Inflammatory macrophage treated with lipopolysaccharide for 1 hour (primary cell): ENCODE results near the gene SLC2A4.
"Not testable (repeated sequence)": the region's sequence is repeated elsewhere in the genome, so short reads cannot be mapped to it uniquely, and the experiment has no call there.

ENCODE experiments used
- DNase-seq, 2 donors: peaks; one replicate each; pipeline ENCODE4 v3.0.0-alpha.2; 2020 to 2022

Gene SLC2A4

DNA sequence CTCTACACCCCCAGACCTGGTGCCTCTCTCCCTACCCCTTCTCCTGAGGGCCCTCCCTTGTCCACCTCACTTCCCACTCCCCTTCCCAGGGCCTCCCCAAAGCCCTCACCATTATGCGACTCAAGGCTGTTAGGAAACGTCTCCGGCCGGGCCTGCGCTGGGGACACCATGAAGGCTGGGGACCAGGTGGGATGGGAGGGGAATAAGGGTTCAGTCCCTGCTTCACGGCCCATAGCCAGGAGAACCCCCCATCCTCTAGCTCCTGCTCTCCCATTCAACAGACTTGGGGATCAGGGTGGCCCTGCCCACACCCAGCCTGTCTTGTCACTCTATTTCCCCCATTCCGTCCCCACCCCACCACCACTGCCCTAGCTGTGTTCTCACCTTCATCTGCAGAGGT lies 45.5 kb downstream of the SLC2A4 start:
- no peak for DNase-seq

DNA sequence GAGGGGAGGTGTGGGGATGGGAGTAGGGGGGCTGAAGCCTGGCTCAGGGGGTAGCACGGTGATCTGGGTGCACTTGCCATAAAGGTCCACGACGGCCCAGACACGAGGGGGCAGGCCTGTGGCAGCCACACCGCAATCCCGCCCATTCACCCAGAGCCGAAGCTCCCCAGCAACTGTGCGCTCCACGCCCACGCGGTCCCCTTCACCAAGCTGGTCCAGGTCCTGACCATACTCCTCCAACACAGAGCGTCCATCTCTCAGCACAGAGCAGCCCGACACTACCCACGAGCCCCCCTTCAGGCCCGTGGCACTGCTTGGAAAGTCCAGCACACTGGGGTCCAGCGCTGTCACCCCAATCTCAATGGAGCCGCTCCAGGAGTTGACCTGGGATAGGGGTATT lies 46.0 kb downstream of the SLC2A4 start:
- DNase-seq, result no peak

DNA sequence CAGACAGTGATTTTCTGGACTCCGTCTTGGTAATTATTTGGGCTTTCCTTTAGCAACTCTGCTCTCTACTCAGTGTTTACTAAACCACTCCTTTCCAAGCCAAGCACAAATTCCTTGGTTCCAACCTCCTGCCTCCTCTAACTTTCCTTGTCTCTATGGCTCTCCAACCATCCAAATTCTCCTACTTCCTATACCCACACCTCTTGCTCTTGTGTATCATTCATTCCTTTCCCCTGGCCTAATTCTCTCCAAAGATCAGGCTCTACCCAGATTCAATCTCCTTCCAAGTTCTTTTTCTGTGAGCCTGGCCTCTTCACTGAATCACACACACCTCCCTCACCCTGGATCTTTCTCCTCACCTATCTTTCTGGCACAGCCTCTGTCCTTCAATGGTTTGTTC lies 46.5 kb downstream of the SLC2A4 start:
- DNase-seq, result no peak

DNA sequence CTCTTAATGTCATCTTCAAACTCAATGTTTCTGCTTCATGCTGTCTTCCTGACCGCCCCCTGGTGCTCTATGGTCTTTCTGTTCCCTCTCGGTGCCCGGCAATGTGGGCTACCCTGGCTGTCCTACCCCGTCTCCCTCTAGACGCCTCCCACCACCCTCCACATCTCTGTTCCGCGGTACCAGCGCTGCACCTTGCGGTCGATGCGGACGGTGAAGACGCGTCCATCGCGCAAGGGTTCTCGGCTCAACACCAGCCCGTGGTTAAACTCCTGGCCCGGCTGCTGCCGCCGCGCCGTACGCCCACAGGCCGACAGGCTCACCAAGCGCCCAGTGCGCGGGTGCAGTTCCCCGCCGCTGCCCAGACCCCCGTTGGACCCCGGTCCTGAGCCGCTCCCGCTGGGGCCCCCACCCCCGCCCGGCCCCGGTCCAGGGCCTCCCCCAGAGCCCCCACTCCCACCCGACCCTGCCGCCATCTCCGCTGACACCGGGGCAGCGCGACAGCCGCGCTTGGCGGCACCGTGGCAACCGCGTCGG lies 47.4 kb downstream of the SLC2A4 start, which contains the start of gene NEURL4:
Gene NEURL4 (minus strand): TSS at position 496 of the 534 bp plus-strand sequence. CDS start 23 bp downstream, at position 473.
- peak in 1 of 2 donors; percentile 9 for DNase-seq

DNA sequence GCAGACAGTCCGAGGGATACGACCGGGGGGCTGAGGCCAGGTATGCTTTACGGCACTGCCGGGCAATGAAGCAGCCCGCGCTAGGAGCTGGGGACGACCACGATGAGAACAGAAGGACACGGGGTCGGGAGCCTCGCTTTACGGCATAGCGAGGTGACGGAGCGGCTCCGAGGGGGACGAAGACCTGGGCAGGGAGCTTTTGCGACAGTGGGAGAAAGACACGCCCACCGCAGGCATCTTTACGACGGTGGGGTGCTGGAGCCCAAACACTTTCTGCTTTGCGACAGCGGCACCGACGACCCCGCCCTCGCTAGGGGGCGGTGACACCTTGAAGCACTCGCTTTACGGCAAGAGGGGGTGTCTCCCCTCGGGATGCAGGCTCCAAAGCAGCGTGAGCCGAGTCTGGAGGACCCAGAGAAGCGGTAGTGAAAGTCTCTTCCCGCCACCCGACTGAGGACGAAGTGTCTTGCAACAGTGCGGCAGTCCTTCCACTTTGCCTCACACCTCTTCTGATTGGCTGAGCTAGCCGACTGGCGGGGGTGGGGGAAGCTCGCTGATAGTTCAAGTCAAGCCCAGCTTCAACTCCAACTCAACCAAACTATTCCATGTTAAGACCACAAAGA lies 48.0 kb downstream of the SLC2A4 start:
- peak; percentile 97 to 100 for DNase-seq

DNA sequence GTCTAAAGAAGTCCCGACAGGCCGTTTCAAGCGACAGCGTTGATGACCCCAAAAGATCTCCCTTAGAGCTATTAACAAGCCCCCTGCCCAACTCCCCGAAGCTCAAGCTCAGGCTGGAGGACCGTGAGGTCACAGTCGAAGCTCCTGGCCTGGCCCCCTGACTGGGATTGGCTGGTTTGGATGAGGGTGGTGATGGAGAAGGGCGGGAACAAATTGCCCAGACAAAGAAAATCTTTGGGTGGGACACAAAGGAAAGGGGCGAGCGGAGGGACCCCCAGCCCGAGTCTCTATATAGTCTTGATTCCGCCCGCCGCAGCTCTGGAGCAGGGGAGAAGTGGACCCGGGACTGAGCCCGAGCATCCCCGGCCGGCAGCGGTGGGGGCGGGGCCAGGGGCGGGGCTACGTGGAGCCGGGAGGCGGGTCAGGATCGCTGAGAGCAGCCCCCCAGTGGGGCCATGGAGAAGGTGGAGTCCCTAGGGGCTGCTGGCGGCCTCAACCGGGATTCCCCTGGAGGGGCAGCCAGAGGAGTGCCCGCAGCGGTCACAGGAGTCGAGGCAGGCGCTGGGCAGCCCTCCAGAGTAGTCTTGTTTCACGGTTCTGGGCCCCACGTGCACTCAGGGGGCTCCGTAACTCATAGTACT lies 48.6 kb downstream of the SLC2A4 start:
- DNase-seq, result peak; percentile 74 to 78

DNA sequence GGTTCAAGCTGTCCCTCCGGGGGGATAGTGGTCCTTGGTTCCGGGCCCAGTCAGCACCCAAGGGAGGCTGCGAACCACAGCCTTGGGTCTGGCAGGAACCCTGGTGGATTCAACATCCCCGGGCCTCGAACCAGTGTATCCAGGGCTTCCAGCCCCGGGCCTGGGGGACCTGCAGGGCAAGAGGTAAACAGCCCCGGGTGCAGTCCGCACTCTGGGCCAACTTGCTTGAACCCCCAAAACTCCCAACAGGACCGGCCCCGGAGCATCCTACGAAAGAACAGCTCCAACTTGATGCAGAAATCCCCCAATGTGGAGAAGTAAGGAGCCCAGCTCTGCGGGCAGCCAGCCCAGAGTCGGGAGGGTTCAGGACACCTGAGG lies 49.1 kb downstream of the SLC2A4 start:
- no peak for DNase-seq

DNA sequence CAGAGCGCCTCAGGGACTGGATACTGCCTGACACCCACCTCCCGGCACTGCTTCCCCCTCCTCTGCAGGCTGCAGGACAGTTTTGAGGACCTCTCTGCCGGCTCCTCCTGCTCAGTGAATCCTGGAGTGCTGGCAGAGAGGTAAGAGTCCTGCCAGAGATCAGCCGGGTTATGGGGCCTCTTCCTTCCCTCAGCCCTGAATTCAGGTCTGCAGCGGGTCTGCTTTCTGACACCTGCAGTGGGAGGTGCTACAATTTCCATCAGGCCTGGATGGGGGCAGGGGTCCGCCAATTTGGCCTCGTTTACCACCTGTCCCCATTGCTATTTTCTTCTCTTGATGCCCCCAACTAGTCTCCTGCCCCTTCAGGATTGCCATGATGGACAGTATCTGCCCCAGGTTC lies 50.6 kb downstream of the SLC2A4 start:
- no peak for DNase-seq

DNA sequence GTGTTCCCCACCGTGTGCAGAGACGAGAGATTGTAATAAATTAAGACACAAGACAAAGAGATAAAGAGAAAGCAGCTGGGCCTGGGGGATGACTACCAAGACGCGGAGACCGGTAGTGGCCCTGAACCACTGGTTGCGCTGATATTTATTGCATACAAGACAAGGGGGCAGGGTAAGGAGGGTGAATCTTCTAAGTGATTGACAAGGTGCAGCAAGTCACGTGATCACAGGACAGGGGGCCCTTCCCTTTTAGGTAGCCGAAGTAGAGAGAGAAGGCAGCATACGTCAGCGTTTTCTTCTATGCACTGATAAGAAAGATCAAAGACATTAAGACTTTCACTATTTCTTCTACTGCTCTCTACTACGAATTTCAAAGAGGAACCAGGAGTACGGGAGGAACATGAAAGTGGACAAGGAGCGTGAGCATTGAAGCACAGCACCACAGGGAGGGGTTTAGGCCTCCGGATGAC lies 51.1 kb downstream of the SLC2A4 start:
- not testable (repeated sequence) for DNase-seq

DNA sequence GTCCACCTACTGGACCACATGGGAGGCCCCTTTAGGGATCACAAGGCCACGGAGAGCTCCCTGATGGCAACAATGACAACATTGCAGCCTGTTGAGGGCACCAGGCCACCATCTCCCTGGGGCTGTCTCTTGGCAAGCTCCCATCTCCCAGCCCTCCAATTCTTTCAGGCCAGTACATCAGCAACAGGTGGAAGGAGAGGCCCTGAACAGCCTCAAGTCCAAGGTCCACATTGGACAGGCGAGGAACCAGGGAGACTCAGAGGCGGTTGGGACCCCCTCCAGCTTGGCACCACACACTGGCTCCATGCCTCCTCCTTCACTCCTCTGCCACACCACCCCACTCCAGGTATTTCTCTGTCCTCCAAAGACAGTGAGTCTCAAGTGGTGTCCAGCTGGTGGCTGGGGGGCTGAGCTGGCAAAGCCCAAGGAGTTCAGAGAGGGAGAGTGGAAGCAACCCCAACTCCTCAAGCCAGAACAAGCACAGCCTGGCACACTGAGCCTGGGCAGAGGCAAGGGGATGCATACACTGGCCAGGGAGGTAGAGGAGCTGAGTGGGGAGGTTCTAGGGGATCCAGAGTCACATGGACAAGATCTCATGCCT lies 53.5 kb downstream of the SLC2A4 start:
- DNase-seq, result no peak

DNA sequence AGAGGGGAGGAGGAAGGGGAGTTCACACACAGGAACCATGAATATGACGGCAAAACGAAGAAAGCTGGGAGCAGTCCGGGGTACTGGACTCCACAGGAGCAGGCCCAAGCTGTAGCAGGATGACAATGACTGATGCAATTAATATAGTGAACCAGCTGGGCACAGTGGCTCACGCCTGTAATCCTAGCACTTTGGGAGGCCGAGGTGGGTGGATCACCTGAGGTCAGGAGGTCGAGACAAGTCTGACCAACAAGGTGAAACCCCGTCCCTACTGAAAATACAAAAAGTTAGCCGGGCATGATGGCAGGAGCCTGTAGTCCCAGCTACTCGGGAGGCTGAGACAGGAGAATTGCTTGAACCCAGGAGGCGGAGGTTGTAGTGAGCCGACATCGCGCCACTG lies 54.2 kb downstream of the SLC2A4 start:
- DNase-seq, result not testable (repeated sequence)

DNA sequence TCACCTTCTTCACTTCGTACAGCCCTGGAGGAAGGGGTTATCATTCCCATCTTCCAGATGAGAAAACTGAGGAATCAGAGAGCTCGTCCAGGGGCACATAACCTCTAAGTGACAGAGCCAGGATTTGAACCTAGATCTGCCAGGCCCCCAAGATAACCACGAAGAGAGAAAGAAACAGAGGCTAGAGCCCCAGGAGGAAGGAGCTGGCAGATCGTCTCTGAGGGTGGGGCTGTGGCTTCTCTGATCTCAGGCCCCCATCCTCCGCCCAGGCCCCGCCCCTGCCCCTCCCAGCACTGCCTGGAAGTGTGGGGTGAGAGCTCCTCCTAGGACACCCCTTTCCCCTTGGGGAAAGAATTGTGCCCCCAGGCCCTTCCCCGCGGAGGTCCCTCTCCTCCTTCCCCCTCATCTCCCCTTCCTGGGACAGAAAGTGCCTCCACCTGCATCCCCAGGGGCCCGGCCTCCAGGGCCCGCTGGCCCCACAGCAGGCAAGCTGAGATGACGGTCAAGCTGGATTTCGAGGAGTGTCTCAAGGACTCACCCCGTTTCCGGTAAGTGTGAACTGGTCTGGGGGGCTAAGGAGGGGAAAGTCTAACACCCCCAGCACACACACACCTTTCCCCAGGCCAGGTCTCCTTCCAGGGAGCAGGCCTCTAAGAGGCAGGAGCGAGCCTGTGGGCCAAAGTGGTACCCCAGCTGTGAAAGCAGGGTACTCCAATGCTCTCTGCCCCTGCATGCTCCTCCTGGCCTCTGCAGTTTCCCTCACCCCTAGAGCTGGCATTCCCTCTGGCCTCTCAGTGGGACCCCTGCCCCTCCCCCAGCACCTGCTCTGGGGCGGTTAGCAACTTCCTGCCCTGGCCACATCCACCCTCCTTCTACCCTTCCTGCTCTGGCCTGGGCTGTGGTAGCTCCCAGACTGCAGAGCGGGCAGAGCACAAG lies 55.0 kb downstream of the SLC2A4 start, which contains the start of gene ACAP1:
Gene ACAP1 (plus strand): TSS at position 290 of the 936 bp plus-strand sequence. CDS start 206 bp downstream, at position 496.
- peak in 1 of 2 donors; percentile 16 for DNase-seq

DNA sequence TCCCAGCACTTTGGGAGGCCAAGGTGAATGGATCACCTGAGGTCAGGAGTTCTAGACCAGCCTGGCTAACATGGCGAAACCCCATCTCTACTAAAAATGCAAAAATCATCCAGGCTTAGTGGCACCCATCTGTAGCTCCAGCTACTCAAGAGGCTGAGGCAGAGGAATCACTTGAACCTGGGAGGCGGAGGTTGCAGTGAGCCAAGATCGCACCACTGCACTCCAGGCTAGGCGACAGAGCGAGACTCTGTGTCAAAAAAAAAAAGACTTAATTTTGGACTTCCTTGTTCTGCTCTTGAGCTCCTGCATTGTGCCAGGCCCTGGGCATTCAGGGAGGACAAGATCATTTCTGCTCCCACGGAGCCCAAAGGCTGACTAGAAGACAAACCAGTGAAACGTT lies 56.1 kb downstream of the SLC2A4 start:
- DNase-seq, result not testable (repeated sequence)
